Measurements from ENCODE around the gene GTF3C2.

DNA sequence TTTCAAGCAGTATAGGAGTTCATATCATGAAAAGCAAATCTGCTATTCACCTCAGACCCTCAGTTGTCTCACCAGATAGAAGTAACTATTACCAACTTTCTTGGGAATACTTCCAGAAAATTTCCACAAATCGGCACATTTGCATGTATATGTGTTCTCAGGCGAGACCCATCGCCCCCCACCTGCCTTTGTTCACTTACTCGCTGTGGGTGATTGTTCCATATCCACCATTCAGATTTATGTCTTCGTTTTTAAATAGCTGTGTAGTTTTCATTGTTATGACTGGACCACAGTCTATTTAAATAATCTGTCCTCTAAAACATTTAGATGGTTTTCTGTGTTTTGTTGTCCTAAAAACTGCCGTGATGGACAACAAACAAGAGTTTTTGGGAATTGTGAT, 71.1 kb downstream of the GTF3C2 start:
- TF ChIP-seq ZNF839 (CRISPR knock-in tag; IDR thresholded peaks at IDR 0.05; ENCODE audit: borderline replicate concordance) (no peak), PREB (CRISPR knock-in tag; IDR thresholded peaks at IDR 0.05) (no peak), RFX5 (IDR thresholded peaks at IDR 0.05; ENCODE audit: low read depth, low read length) (no peak)
